NCI-H1417 (cell line): Measurements from ENCODE around the gene CLEC4D.
"Not testable (repeated sequence)": the region's sequence is repeated elsewhere in the genome, so short reads cannot be mapped to it uniquely, and the experiment has no call there.

Source experiments
- DNase-seq, 3 experiments: peaks; one replicate each; lab custom pipeline; 2025; lab: John Stamatoyannopoulos, UW

Gene CLEC4D

DNA sequence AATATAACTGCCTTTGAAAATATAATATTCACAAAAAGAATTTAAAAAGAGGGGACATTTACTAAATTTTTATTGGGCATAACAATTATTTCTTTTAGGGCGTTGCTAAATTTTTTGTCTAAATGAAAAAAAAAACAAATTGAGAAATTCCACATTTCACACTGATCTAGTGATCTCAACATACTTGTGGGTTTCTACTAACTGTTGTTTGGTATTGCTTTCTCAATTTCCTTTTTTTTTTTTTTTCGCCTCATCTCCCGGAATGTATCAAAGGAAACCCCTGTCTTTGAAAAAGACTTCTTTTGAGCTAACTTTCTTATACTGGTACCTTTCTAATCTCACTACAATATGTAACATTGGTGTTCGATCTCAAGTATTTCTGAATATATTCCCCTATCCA lies at the start of gene CLEC4D:
Gene CLEC4D, plus strand, starts transcription at position 248 of the 400 bp plus-strand sequence. CDS start 230 bp downstream, outside the sequence.
- no peak for DNase-seq

- DNase-seq, result no peak
Observed at GRCh38 chr12:8465301-8465996, 47.9 kb upstream of the CLEC4D start.

- no peak for DNase-seq
Observed at GRCh38 chr12:8466241-8466640, 47.1 kb upstream of the CLEC4D start.

DNA sequence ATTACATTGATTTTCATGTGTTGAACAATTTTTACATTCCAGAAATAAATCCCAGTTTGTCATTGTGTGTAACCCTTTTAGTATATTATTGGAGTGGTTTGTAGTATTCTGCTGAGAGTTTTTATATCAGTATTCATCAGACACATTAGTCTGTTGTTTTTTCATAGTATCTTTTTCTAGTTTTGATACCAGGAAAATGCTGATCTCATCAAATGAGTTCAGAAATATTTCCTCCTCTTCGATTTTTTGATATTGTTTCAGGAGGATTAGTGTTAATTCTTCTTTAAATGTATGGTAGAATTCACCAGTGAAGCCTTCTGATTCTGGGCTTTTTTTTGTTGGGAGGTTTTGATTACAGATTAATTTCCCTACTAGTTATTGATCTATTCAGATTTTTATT lies 42.2 kb upstream of the CLEC4D start:
- DNase-seq, result no peak

DNA sequence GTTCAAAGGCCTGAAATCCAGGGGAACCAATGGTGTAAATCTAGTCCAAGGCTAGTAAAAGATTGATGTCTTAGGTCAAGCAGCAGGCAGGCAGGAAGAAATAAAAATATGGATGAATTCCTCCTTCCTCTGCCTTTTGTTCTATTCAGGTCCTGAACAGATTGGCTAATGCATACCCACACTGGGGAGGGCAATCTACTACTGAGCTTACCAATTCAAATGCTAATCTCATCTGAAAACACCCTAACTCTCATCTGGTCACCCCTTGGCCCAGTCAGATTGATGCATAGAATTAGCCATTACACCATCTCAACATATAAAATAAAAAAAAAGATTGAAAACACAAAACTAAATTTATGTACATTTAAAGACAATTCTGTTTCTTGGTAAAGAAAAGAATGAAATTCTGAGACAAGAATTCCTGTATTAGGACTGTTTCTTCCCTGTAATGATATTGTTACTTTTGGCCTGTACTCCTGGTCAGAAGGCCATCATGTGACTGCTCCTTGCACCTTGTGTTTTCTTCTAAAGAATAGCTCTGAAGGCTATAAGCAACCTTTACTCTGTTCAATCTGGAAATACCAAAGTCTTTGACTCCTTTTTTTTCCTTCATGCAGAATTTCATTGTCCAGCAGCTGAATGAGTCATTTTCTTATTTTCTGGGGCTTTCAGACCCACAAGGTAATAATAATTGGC lies 37.6 kb upstream of the CLEC4D start:
- no peak for DNase-seq

GRCh38 chr12:8482571-8483061 lies 30.7 kb upstream of the CLEC4D start:
- no peak for DNase-seq

GRCh38 chr12:8483079-8483478 lies 30.2 kb upstream of the CLEC4D start:
- no peak for DNase-seq

DNA sequence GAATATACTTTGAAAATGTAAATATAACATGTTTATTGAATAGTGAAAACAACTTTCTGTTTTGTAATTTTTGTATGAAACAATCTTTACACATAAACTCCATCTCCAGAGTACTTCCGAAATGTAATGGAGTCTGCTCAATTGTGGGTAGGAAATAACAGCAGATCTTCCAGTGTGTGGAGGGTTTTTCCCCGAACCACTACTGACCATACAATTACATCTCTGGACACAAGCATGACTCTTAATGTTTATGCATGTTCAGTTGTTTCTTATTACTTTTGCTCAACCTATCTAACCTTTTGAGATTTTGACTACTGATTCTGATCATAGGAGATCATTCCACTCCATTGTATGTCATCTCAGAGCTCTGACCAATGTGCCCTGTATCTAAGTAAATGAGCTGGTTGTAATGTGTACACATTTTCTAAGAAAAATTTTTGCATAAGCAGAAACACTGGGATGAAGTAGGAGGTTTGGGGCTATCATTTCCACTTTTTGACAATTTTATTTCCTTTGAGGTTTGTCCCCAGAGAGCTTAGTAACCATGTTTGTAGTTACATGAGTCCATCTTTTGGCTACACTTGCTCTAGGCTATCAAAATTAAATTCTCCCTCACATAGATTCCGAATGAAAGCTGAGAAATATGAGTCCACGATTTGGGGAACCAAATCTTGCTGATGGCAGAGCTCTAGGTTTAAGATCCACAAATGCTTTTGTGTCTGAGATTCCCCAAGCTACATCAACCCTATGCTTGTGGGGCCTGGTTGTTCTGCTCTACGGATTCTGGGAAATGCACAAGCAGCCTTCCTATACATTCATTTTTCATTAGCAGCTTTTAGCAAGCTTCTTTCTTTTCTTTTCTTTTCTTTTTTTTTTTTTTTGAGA lies 21.4 kb upstream of the CLEC4D start:
- no peak for DNase-seq

GRCh38 chr12:8493084-8493483 lies 20.2 kb upstream of the CLEC4D start:
- DNase-seq, result no peak

- DNase-seq, result not testable (repeated sequence)
Observed at GRCh38 chr12:8495671-8496070, 17.6 kb upstream of the CLEC4D start.

DNA sequence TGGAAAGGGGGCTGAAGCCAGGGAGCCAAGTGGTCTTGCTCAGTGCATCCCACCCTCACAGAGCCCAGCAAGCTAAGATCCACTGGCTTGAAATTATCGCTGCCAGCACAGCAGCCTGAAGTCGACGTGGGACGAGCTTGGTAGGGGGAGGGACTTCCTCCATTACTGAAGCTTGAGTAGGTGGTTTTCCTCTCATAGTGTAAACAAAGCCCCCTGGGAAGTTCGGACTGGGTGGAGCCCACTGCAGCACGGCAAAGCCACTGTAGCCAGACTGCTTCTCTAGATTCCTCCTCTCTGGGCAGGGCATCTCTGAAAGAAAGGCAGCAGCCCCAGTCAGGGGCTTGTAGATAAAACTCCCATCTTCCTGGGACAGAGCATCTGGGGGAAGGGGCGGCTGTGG lies 17.2 kb upstream of the CLEC4D start:
- not testable (repeated sequence) for DNase-seq

DNA sequence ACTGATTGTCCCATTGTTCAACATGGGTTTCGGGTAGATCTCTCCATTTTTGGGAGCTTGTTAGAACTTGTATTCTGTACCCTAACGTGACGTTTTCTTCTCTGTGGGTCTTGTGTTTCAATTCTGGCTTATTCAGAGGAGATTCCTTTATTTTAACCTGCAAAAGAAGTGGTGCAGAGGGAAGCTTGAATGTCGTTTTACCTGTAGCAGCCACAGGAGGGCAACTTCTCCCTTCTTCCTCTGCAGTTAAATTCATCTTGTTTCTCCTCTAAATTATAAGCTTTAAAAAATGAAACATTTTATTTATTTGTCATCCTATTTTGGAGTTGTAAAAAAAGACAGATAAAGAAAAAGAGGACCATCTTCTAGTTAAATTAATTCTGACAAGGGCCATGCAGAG lies 13.7 kb upstream of the CLEC4D start:
- DNase-seq, result no peak

DNA sequence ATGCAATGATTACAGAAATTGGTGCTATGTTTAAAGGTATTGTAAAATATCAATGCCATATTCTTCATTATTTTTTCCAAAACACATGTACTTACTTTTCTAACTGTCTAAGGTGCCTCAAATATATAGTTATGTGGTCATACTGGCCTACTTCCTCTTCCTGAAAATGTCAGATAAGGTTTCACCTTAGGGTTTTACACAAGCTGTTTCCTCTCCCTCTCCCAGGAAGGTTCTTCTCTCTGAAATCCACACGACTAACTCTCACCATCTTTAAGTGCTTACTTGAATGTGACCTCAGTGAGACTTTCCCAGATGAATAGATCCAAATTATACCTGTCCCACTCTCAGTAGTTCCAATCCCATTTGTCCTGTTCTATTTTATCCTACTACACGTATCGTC lies 11.6 kb upstream of the CLEC4D start:
- DNase-seq, result no peak

GRCh38 chr12:8504351-8504750 lies 9.0 kb upstream of the CLEC4D start:
- DNase-seq, result no peak

DNA sequence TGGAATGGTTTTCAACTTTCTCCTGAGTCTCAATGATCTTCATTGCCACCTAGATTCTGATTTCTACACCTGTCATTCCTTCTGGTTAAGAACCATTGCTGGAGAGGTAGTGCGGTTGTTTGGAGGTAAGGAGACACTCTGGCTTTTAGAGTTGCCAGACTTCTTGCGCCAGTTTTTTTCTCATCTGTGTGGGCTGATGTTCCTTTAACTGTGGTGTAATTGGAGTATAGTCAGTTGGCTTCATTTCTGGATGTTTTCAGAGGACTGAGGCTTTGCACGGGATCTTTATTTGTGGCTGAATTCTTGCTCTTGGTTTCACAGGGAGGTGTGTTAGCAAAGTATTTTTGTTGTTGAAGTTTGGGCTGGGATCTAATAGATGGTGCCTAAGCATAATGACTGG lies 5.7 kb upstream of the CLEC4D start:
- no peak for DNase-seq

DNA sequence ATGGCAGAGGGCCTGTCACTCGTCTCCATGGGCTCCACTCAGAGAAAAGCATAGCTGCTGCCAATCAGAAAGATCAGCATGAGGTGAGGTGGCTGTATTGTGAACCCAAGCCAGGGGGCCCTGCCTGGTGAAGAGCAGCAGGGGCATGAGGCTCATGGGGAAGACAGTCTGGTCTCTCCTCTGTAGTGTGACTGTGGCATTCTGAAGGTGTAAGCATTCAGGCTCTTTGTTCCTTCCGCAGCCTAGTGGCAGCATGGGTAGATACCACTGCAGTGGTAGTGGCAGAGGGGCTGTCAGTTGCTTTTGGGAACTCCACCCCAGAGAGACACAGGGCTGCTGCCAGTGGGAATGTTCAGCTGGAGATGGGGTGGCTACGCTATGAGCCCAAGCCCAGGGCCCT lies 5.1 kb upstream of the CLEC4D start:
- no peak for DNase-seq

GRCh38 chr12:8508910-8509841 lies 4.1 kb upstream of the CLEC4D start:
- DNase-seq, result no peak

DNA sequence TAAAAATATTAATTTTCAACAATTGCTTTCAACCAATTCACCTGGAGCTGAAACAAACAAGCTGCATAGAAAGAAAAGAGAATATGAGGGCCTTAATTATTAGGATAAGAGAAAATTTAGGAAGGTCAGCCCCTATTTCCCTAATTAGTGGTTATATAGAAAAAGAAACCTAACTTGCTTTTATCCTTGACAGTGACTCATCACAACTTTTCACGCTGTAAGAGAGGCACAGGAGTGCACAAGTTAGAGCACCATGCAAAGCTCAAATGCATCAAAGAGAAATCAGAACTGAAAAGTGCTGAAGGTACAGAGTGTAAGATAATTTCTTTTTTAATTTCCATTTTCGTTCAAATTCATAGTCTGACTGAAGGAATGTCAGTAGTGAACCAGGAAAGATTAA lies 4.7 kb downstream of the CLEC4D start:
- no peak for DNase-seq

DNA sequence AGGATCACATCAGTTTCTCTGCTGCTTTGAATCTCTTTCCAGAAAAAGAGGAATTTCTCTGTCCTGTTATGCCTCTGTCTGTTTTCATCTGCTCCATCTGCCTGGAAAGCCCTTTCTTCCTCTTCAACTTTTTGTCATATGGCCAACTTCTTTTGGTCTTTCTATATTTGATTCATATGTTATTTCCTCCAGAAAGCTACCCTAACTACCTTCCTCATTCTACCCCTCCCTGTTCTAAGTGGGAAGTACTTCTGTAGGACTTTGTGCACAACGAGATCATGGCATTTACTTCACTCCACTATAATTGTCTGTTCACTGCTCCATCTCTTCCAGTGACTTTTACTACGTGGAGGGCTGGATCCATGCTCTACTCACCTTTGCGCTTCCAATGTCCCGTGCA lies 5.9 kb downstream of the CLEC4D start:
- no peak for DNase-seq

- DNase-seq, result no peak
Observed at GRCh38 chr12:8527250-8528130, 14.2 kb downstream of the CLEC4D start.
